Thoracic aorta (tissue), 2 donors: Measurements from ENCODE around the gene CENPO. TPM values are rescaled to one million over a fixed set of nuclear protein-coding genes. Genes with fewer than 3 reads are reported as not detected.
"Not testable (repeated sequence)": the region's sequence is repeated elsewhere in the genome, so short reads cannot be mapped to it uniquely, and the experiment has no call there.

Experiments
- ATAC-seq: fragments of 150-250 bp; one replicate; pipeline ENCODE4 v1.8.0; 2017; ENCODE audit warnings: low read depth; ENCODE audit not compliant: insufficient number of reproducible peaks, low FRiP score
- DNase-seq: peaks from one replicate; pipeline ENCODE4 v3.0.0-alpha.2; 2020; ENCODE audit warnings: low spot score
- H3K27ac ChIP-seq, 2 donors: fragments of 200-600 bp; sonication (generic); 1 replicate in 1 of 2; 2 replicates in 1 of 2; pipeline ENCODE4 v1.5.1; 2016; ENCODE audit warnings: mild to moderate bottlenecking in 2 of 2, moderate library complexity in 2 of 2
- H3K27me3 ChIP-seq: fragments of 200-600 bp; sonication (generic); replicated peaks from 2 replicates; pipeline ENCODE4 v1.6.0; 2016; ENCODE audit warnings: mild to moderate bottlenecking; ENCODE audit not compliant: insufficient read depth
- H3K36me3 ChIP-seq: fragments of 200-600 bp; sonication (generic); one replicate; pipeline ENCODE4 v1.5.1; 2016
- H3K4me1 ChIP-seq, 2 donors: fragments of 200-600 bp; sonication (generic); 1 replicate in 1 of 2; 2 replicates in 1 of 2; pipeline versions ENCODE4 v1.5.1 to v1.6.0; 2016; ENCODE audit warnings: low read depth in 2 of 2, mild to moderate bottlenecking in 1 of 2; ENCODE audit not compliant: control insufficient read depth in 1 of 2
- H3K4me3 ChIP-seq: fragments of 200-600 bp; sonication (generic); 2 replicates; pipeline ENCODE4 v1.5.1; 2016; ENCODE audit warnings: mild to moderate bottlenecking
- H3K9me3 ChIP-seq: fragments of 200-600 bp; sonication (generic); 2 replicates; pipeline ENCODE4 v1.5.1; 2016
- total RNA-seq, 2 donors: library from RNA; depleted of rRNA; stranded (reverse); fragments of >200 nt; gene quantifications; one replicate each; pipeline versions ENCODE4 v1.1.0 to v1.2.3, GENCODE V29; 2016
- TF ChIP-seq, protein P1 (sequence below): fragments of 200-600 bp; sonication (generic); IDR thresholded peaks from one replicate; pipeline ENCODE4 v1.5.1; 2019; ENCODE audit warnings: antibody characterized with exemption

The CENPO gene
- total RNA-seq, 2 donors from 2014 or later = 2.5 to 9.2 TPM

GRCh38 chr2:24797644-24798043 is 4.4 kb downstream of the CENPO start:
- DNase-seq (no peak), ATAC-seq (no peak)
- TF ChIP-seq, protein P1, sequence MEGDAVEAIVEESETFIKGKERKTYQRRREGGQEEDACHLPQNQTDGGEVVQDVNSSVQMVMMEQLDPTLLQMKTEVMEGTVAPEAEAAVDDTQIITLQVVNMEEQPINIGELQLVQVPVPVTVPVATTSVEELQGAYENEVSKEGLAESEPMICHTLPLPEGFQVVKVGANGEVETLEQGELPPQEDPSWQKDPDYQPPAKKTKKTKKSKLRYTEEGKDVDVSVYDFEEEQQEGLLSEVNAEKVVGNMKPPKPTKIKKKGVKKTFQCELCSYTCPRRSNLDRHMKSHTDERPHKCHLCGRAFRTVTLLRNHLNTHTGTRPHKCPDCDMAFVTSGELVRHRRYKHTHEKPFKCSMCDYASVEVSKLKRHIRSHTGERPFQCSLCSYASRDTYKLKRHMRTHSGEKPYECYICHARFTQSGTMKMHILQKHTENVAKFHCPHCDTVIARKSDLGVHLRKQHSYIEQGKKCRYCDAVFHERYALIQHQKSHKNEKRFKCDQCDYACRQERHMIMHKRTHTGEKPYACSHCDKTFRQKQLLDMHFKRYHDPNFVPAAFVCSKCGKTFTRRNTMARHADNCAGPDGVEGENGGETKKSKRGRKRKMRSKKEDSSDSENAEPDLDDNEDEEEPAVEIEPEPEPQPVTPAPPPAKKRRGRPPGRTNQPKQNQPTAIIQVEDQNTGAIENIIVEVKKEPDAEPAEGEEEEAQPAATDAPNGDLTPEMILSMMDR = no peak
- Histone ChIP-seq H3K9me3 (no peaks in the 10 kb centered on the region), H3K36me3 (no peaks in the 10 kb centered on the region), H3K4me1 (peaks cover 4 to 9% of the 10 kb centered on the region in 2 donors), H3K27me3 (no peaks in the 10 kb centered on the region), H3K27ac (no peak overlapping the region), H3K4me3 (no peak overlapping the region)

GRCh38 chr2:24800487-24800886 is 7.3 kb downstream of the CENPO start:
- DNase-seq, ATAC-seq, H3K4me3 ChIP-seq, H3K4me1 ChIP-seq, H3K27me3 ChIP-seq, H3K27ac ChIP-seq, H3K9me3 ChIP-seq, H3K36me3 ChIP-seq: not testable (repeated sequence)

GRCh38 chr2:24805811-24806660 is 12.8 kb downstream of the CENPO start:
- not testable (repeated sequence) for H3K36me3 ChIP-seq, H3K27me3 ChIP-seq, H3K4me1 ChIP-seq, DNase-seq, H3K9me3 ChIP-seq, H3K4me3 ChIP-seq, H3K27ac ChIP-seq, ATAC-seq

DNA sequence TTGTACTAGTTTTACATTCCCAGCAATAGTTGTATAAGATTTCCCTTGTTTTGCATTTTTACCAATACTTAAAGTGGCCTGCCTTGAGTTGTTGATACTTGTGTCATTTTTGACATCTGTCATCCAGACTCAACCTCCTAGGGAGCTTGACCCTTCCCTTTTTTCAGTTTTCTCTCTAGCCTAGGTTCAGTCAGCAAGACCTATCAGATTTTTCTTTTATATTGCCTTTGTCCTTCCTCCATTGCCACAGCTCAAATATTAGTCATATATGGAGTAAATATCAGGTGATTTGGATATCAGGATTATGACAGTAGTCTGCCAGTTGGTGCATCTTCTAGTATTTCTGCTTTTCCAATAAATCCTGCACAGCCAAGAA is 13.4 kb downstream of the CENPO start:
- Histone ChIP-seq H3K4me3 (no peak overlapping the region), H3K27ac (no peak overlapping the region), H3K36me3 (no peaks in the 10 kb centered on the region), H3K4me1 (no peaks in the 10 kb centered on the region), H3K9me3 (peaks cover 5% of the 10 kb centered on the region), H3K27me3 (no peaks in the 10 kb centered on the region)
- DNase-seq (no peak), ATAC-seq (no peak)
- TF ChIP-seq, protein P1 = no peak

DNA sequence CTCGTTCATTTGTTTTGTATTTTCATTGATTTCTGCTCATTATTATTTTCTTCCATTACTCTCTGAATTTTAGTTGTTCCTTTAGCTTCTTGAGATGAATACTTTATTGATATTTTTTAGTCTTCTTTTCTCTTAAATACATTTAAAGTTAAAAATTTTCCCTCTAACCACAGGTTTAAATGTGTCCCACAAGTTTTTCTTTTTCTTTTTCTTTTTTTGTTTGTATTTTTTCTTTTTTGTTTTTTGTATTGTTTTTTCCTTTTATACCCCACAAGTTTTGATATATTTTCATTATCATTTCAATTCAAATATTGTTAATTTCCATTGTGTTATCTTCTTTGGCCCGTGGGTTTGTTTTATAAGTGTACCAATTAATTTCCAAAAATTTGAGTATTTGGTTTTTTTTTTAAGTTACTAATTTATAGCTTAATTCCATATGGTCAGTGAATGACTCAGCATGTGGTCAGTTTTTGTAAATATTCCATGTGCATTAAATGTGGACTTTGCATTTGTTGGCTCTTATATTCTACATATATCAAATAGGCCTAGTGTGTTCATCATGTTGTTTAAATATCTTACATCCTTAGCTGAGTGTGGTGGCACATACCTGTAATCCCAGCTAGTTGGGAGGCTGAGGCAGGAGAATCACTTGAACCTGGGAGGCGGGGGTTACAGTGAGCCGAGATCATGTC is 16.2 kb downstream of the CENPO start:
- TF ChIP-seq, protein P1 = no peak

DNA sequence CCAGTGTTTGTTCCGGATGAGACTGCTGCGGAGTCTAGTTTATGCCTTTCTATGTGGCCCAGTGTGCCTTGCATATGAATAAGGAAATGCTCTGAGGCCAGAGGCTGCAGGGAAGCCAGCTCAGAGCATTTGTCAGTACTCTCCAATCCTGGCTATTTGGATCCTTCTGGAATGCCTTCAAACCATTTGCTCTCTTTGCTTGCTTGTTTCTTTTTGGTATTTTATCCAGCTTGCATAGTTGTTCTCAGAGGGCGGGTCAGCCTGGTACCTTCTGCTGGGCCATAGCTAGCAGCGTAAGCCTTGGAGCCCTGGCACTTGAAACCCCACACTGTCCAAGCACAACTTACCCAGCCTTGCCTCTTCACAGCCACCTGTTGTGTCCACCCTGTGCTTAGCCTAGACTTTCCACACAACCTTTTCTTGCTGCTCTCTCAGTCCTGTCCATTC is 20.5 kb downstream of the CENPO start:
- Histone ChIP-seq H3K27me3 (no peaks in the 10 kb centered on the region), H3K4me3 (no peak overlapping the region), H3K9me3 (no peaks in the 10 kb centered on the region), H3K27ac (no peak overlapping the region), H3K4me1 (no peaks in the 10 kb centered on the region), H3K36me3 (no peaks in the 10 kb centered on the region)
- TF ChIP-seq, protein P1 = no peak
- ATAC-seq (no peak), DNase-seq (no peak)

More for the DNA sequence above, 16.2 kb downstream of the CENPO start:
- ATAC-seq (no peak), DNase-seq (no peak)
- H3K27ac ChIP-seq = no peak overlapping the region
- peaks cover 5% of the 10 kb centered on the region for H3K9me3 ChIP-seq
- H3K36me3 ChIP-seq = no peaks in the 10 kb centered on the region
- no peak overlapping the region for H3K4me3 ChIP-seq
- H3K27me3 ChIP-seq = no peaks in the 10 kb centered on the region
- H3K4me1 ChIP-seq = no peaks in the 10 kb centered on the region
